ENCODE measurements around the gene U2SURP.

U2SURP gene

DNA sequence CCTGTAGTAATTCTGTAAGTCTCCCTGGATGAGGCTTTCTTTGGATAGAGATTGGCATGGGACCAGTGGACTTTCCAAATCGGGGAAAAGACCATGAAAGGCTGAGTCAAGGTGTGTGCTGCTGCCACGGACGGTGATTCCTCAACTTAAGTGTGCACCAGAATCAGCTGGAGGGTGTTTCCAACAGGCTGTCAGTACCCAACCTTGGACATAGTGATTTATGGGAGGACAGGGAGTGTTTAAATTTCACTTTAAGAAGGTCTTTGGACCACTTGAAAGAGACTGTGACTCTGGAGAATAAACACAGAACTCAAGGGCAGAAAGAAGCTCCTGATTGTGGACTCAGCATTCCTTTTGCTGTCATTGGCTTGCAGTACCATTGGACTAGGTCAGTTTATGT, 97.8 kb downstream of the U2SURP start:
- Histone ChIP-seq H2BK120ac (ENCODE audit: insufficient read depth, low read length, poor library complexity) (no peak overlapping the region), H4K8ac (ENCODE audit: low read depth, low read length) (no peak overlapping the region), H3K14ac (ENCODE audit: low read length) (no peak overlapping the region), H3K4me1 (ENCODE audit: control insufficient read depth in 1 of 2, insufficient read depth in 2 of 2, low read length in 2 of 2) (no peaks in the 10 kb centered on the region), H3K36me3 (ENCODE audit: control insufficient read depth in 1 of 2, insufficient read depth in 2 of 2, low read length in 2 of 2) (no peaks in the 10 kb centered on the region), H2BK5ac (ENCODE audit: low read depth, low read length, poor library complexity) (no peak overlapping the region), H3K18ac (ENCODE audit: low read length) (no peak overlapping the region), H2AK5ac (ENCODE audit: low read length) (no peak overlapping the region), H3K27ac (ENCODE audit: low read depth, low read length) (no peak overlapping the region), H3K9me3 (ENCODE audit: insufficient read depth, low read depth, low read length) (peaks cover 11% of the 10 kb centered on the region), H3K9ac (ENCODE audit: low read length) (no peak overlapping the region), H3K4ac (ENCODE audit: low read depth, low read length) (no peak overlapping the region), H3K4me2 (ENCODE audit: low read length) (no peak overlapping the region), H2BK12ac (ENCODE audit: low read length) (no peak overlapping the region), H3K27me3 (ENCODE audit: insufficient read depth, low read length) (no peaks in the 10 kb centered on the region), H3K4me3 (ENCODE audit: low read depth, low read length) (no peak overlapping the region), H2AFZ (ENCODE audit: insufficient read depth, low read length, poor library complexity) (no peak overlapping the region), H3K23ac (ENCODE audit: low read length) (no peak overlapping the region), H3K79me1 (ENCODE audit: low read length) (no peaks in the 10 kb centered on the region), H4K12ac (ENCODE audit: low read depth, low read length) (no peak overlapping the region), H4K91ac (ENCODE audit: low read depth, low read length) (no peak overlapping the region), H3K79me2 (ENCODE audit: control insufficient read depth, insufficient read depth, low read length, poor library complexity) (no peaks in the 10 kb centered on the region)
- no CpG with 5 or more reads among the region's 3 CpGs for WGBS (ENCODE audit: extremely low coverage, insufficient coverage, insufficient read length)
- DNase-seq, result no peak

DNA sequence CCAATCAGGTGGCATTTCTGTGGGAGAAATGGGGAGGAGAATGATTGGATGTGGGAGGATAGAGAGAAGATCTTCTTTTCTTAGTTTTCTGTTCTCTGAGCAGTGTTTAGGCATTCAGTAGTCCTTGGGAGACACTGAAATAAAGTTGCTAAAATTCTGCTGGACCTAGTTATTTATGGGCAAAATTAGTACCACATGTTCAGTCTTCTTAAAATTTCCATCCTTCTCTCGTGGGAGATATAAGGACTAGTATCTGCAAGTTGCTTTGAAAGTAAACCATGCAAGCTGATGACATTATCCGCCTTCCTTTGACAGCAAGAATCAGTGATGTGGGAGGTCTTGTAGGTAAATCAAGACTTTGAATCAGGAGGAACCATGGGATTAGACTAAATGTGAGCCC, 98.3 kb downstream of the U2SURP start:
- Histone ChIP-seq H4K12ac (ENCODE audit: low read depth, low read length) (no peak overlapping the region), H3K4ac (ENCODE audit: low read depth, low read length) (no peak overlapping the region), H3K27me3 (ENCODE audit: insufficient read depth, low read length) (no peaks in the 10 kb centered on the region), H4K8ac (ENCODE audit: low read depth, low read length) (no peak overlapping the region), H3K79me1 (ENCODE audit: low read length) (no peaks in the 10 kb centered on the region), H3K79me2 (ENCODE audit: control insufficient read depth, insufficient read depth, low read length, poor library complexity) (no peaks in the 10 kb centered on the region), H2AFZ (ENCODE audit: insufficient read depth, low read length, poor library complexity) (no peak overlapping the region), H3K18ac (ENCODE audit: low read length) (no peak overlapping the region), H3K4me1 (ENCODE audit: control insufficient read depth in 1 of 2, insufficient read depth in 2 of 2, low read length in 2 of 2) (no peaks in the 10 kb centered on the region), H3K4me2 (ENCODE audit: low read length) (no peak overlapping the region), H2AK5ac (ENCODE audit: low read length) (no peak overlapping the region), H2BK120ac (ENCODE audit: insufficient read depth, low read length, poor library complexity) (no peak overlapping the region), H3K9ac (ENCODE audit: low read length) (no peak overlapping the region), H2BK5ac (ENCODE audit: low read depth, low read length, poor library complexity) (no peak overlapping the region), H3K9me3 (ENCODE audit: insufficient read depth, low read depth, low read length) (peaks cover 11% of the 10 kb centered on the region), H2BK12ac (ENCODE audit: low read length) (no peak overlapping the region), H3K27ac (ENCODE audit: low read depth, low read length) (no peak overlapping the region), H3K23ac (ENCODE audit: low read length) (peak overlapping the region; percentile 15), H3K4me3 (ENCODE audit: low read depth, low read length) (no peak overlapping the region), H3K14ac (ENCODE audit: low read length) (no peak overlapping the region), H4K91ac (ENCODE audit: low read depth, low read length) (no peak overlapping the region), H3K36me3 (ENCODE audit: control insufficient read depth in 1 of 2, insufficient read depth in 2 of 2, low read length in 2 of 2) (no peaks in the 10 kb centered on the region)
- no peak for DNase-seq
- no CpG with 5 or more reads among the region's 2 CpGs for WGBS (ENCODE audit: extremely low coverage, insufficient coverage, insufficient read length)

DNA sequence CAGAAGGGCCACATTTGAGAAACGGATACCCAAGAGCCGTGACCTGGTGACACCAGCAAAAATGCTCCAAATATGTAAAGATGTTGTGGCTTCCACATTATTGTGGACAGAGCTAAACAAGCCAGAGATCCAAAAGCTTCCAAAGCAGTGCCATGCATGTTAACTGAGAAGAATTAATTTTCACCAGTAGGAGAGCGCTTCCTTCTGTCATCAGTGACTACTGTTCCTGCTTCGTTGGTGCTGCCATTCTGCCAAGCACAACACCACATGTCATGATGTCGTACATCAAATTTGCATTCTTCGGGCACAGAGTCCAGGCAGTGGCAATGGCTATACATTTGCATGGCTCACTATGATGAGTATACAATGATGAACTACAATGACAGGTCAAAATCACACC, 99.1 kb downstream of the U2SURP start:
- Histone ChIP-seq H2AFZ (ENCODE audit: insufficient read depth, low read length, poor library complexity) (no peak overlapping the region), H2AK5ac (ENCODE audit: low read length) (no peak overlapping the region), H3K36me3 (ENCODE audit: control insufficient read depth in 1 of 2, insufficient read depth in 2 of 2, low read length in 2 of 2) (no peaks in the 10 kb centered on the region), H3K14ac (ENCODE audit: low read length) (no peak overlapping the region), H4K91ac (ENCODE audit: low read depth, low read length) (no peak overlapping the region), H3K27me3 (ENCODE audit: insufficient read depth, low read length) (no peaks in the 10 kb centered on the region), H3K79me2 (ENCODE audit: control insufficient read depth, insufficient read depth, low read length, poor library complexity) (no peaks in the 10 kb centered on the region), H3K23ac (ENCODE audit: low read length) (no peak overlapping the region), H2BK12ac (ENCODE audit: low read length) (no peak overlapping the region), H3K27ac (ENCODE audit: low read depth, low read length) (no peak overlapping the region), H4K8ac (ENCODE audit: low read depth, low read length) (no peak overlapping the region), H3K9ac (ENCODE audit: low read length) (no peak overlapping the region), H3K79me1 (ENCODE audit: low read length) (no peaks in the 10 kb centered on the region), H3K4me1 (ENCODE audit: control insufficient read depth in 1 of 2, insufficient read depth in 2 of 2, low read length in 2 of 2) (no peaks in the 10 kb centered on the region), H3K4me2 (ENCODE audit: low read length) (no peak overlapping the region), H2BK120ac (ENCODE audit: insufficient read depth, low read length, poor library complexity) (no peak overlapping the region), H2BK5ac (ENCODE audit: low read depth, low read length, poor library complexity) (no peak overlapping the region), H3K18ac (ENCODE audit: low read length) (no peak overlapping the region), H3K4ac (ENCODE audit: low read depth, low read length) (no peak overlapping the region), H4K12ac (ENCODE audit: low read depth, low read length) (no peak overlapping the region), H3K9me3 (ENCODE audit: insufficient read depth, low read depth, low read length) (peaks cover 8% of the 10 kb centered on the region), H3K4me3 (ENCODE audit: low read depth, low read length) (no peak overlapping the region)
- WGBS (ENCODE audit: extremely low coverage, insufficient coverage, insufficient read length), result no CpG with 5 or more reads among the region's 6 CpGs
- no peak for DNase-seq

DNA sequence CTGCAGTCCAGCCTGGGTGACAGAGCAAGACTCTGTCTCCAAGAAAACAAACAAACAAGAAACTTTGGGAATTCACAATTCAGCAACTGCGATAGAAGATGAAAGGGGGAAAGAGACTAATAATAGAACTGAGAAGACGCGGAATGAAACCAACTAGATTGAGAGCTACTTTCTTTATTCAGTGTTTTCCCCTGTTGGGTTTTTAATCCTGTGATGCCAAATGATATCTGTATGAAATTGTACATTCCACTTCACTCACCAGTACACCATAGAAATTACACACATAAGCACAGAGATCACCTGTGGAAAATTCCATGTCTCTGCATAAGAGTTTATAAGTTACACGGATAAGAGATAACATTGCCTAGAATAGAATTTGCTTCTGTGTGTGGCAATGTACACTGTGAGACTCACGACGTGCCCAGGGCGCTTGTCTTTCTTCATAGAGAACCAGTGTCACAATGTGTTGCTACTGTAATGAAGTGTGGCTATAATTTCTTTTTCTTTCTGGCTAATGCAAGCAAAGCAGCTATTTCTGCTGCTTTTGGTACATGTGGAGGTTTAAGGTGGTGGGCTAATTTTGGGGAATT, 100.5 kb downstream of the U2SURP start:
- H3K4me2 ChIP-seq (ENCODE audit: low read length), result no peak overlapping the region
- H4K8ac ChIP-seq (ENCODE audit: low read depth, low read length), result no peak overlapping the region
- H3K14ac ChIP-seq (ENCODE audit: low read length), result no peak overlapping the region
- no CpG with 5 or more reads among the region's 7 CpGs for WGBS (ENCODE audit: extremely low coverage, insufficient coverage, insufficient read length)
- H2BK12ac ChIP-seq (ENCODE audit: low read length), result no peak overlapping the region
- no peaks in the 10 kb centered on the region for H3K79me1 ChIP-seq (ENCODE audit: low read length)
- H2AFZ ChIP-seq (ENCODE audit: insufficient read depth, low read length, poor library complexity), result no peak overlapping the region
- no peak overlapping the region for H3K18ac ChIP-seq (ENCODE audit: low read length)
- no peak for DNase-seq
- no peak overlapping the region for H4K91ac ChIP-seq (ENCODE audit: low read depth, low read length)
- H2AK5ac ChIP-seq (ENCODE audit: low read length), result no peak overlapping the region
- H4K12ac ChIP-seq (ENCODE audit: low read depth, low read length), result no peak overlapping the region
- no peak overlapping the region for H3K23ac ChIP-seq (ENCODE audit: low read length)
- no peak overlapping the region for H2BK120ac ChIP-seq (ENCODE audit: insufficient read depth, low read length, poor library complexity)
- H3K4me1 ChIP-seq (ENCODE audit: control insufficient read depth in 1 of 2, insufficient read depth in 2 of 2, low read length in 2 of 2), result no peaks in the 10 kb centered on the region
- no peaks in the 10 kb centered on the region for H3K36me3 ChIP-seq (ENCODE audit: control insufficient read depth in 1 of 2, insufficient read depth in 2 of 2, low read length in 2 of 2)
- H3K4me3 ChIP-seq (ENCODE audit: low read depth, low read length), result no peak overlapping the region
- no peak overlapping the region for H2BK5ac ChIP-seq (ENCODE audit: low read depth, low read length, poor library complexity)
- H3K27ac ChIP-seq (ENCODE audit: low read depth, low read length), result no peak overlapping the region
- H3K9ac ChIP-seq (ENCODE audit: low read length), result no peak overlapping the region
- no peak overlapping the region for H3K4ac ChIP-seq (ENCODE audit: low read depth, low read length)
- H3K27me3 ChIP-seq (ENCODE audit: insufficient read depth, low read length), result no peaks in the 10 kb centered on the region
- H3K79me2 ChIP-seq (ENCODE audit: control insufficient read depth, insufficient read depth, low read length, poor library complexity), result no peaks in the 10 kb centered on the region
- peaks cover 3% of the 10 kb centered on the region for H3K9me3 ChIP-seq (ENCODE audit: insufficient read depth, low read depth, low read length)
